GM12878 (cell line): ENCODE measurements around the gene C20orf144. TPM values are rescaled to one million over a fixed set of nuclear protein-coding genes. Genes with fewer than 3 reads are reported as not detected.

ENCODE experiments used
- ATAC-seq: fragments of 200-7000 bp; cut with Tn5 transposase; 3 replicates; pipeline ENCODE4 v1.9.1; 2020; ENCODE audit warnings: mild to moderate bottlenecking, moderate library complexity
- BruUV-seq: library from RNA; stranded (reverse); fragments of 400-500 nt; replicated peaks from 2 replicates; lab custom pipeline; 2021; lab: Mats Ljungman, UMichigan
- CTCF ChIA-PET: fragments of 300-600 bp; sonication (Branson Sonifier 250); formaldehyde crosslinking; extraction: SDS; loops from one replicate; lab custom pipeline; 2021; ENCODE audit warnings: inconsistent platforms; lab: Yijun Ruan, JAX
- POLR2A ChIA-PET: fragments of 350-600 bp; formaldehyde crosslinking; extraction: SDS; loops from one replicate; lab custom pipeline; 2021; ENCODE audit warnings: inconsistent platforms; lab: Charles Lee
- RAD21 ChIA-PET: fragments of 300-600 bp; sonication (Branson Sonifier 250); formaldehyde crosslinking; loops from one replicate; lab custom pipeline; 2023; ENCODE audit warnings: antibody characterized with exemption; ENCODE audit not compliant: unreplicated experiment; lab: Charles Lee
- SMC1A ChIA-PET: fragments of 300-600 bp; sonication (Branson Sonifier 250); formaldehyde crosslinking; loops from one replicate; lab custom pipeline; 2023; ENCODE audit not compliant: unreplicated experiment, uncharacterized antibody; lab: Charles Lee
- DNase-seq: peaks from one replicate; pipeline ENCODE4 v3.0.0-alpha.2; 2011; ENCODE audit warnings: low read depth, low spot score
- FAIRE-seq: peaks from 3 replicates; lab custom pipeline; 2011; peaks lifted over from hg19 to GRCh38; lab: Jason Lieb, UNC
- H2AFZ ChIP-seq: 2 replicates; pipeline ENCODE4 v1.6.0; 2011; ENCODE audit warnings: low read depth, low read length, control low read depth; ENCODE audit not compliant: control insufficient read depth
- H3K27ac ChIP-seq: 2 replicates; pipeline ENCODE4 v1.5.1; 2011; ENCODE audit warnings: control low read depth; ENCODE audit not compliant: control insufficient read depth, insufficient read depth
- H3K27me3 ChIP-seq, 2 experiments: replicated peaks in 1 of 2; 2 replicates each; pipeline versions ENCODE4 v1.6.0 to v1.6.1; 2011; ENCODE audit warnings: low read length in 1 of 2; ENCODE audit not compliant: control insufficient read depth in 2 of 2, insufficient read depth in 2 of 2
- H3K36me3 ChIP-seq, 2 experiments: 2 replicates each; pipeline ENCODE4 v1.5.1; 2011; ENCODE audit warnings: low read length in 1 of 2; ENCODE audit not compliant: control insufficient read depth in 2 of 2, insufficient read depth in 2 of 2
- H3K4me1 ChIP-seq: 2 replicates; pipeline ENCODE4 v1.6.1; 2011; ENCODE audit warnings: mild to moderate bottlenecking, low read length, moderate library complexity, mixed read lengths; ENCODE audit not compliant: control insufficient read depth, insufficient read depth
- H3K4me2 ChIP-seq: 2 replicates; pipeline ENCODE4 v1.6.0; 2011; ENCODE audit warnings: control low read depth; ENCODE audit not compliant: control insufficient read depth, insufficient read depth
- H3K4me3 ChIP-seq: fragments of 200-600 bp; sonication (generic); 2 replicates; pipeline ENCODE4 v1.5.1; 2016
- H3K79me2 ChIP-seq: 2 replicates; pipeline ENCODE4 v1.6.0; 2011; ENCODE audit warnings: low read length; ENCODE audit not compliant: control insufficient read depth, insufficient read depth
- H3K9ac ChIP-seq: 2 replicates; pipeline ENCODE4 v1.8.0; 2011; ENCODE audit warnings: low read length, control low read depth, mixed read lengths; ENCODE audit not compliant: control insufficient read depth, insufficient read depth
- H3K9me3 ChIP-seq: replicated peaks from 3 replicates; pipeline ENCODE4 v1.5.1; 2011; ENCODE audit warnings: mild to moderate bottlenecking, low read length; ENCODE audit not compliant: control insufficient read depth, insufficient read depth
- H4K20me1 ChIP-seq: 2 replicates; pipeline ENCODE4 v1.6.0; 2011; ENCODE audit not compliant: control insufficient read depth, insufficient read depth
- ASH2L ChIP-seq: fragments of 300-600, 200-600 bp; sonication (generic); IDR thresholded peaks from 2 replicates; pipeline ENCODE4 v1.6.1; 2017; ENCODE audit warnings: low read depth, mild to moderate bottlenecking, borderline replicate concordance
- BCL11A ChIP-seq: IDR thresholded peaks from 2 replicates; pipeline ENCODE4 v1.6.1; 2011; ENCODE audit warnings: low read depth, low read length
- BHLHE40 ChIP-seq, 2 experiments: fragments of 450-650 bp in 1 of 2; IDR thresholded peaks; 2 replicates each; pipeline ENCODE4 v1.6.1; 2011 to 2017; ENCODE audit warnings: low read depth in 2 of 2, borderline replicate concordance in 1 of 2, improper control_type of control experiment in 1 of 2, low read length in 1 of 2, mild to moderate bottlenecking in 1 of 2
- CBX5 ChIP-seq: sonication (generic); IDR thresholded peaks from 2 replicates; pipeline ENCODE4 v1.6.1; 2016; ENCODE audit warnings: low read depth, moderate library complexity, mild to moderate bottlenecking, inconsistent platforms
- CHD2 ChIP-seq: IDR thresholded peaks from 2 replicates; pipeline ENCODE4 v1.6.1; 2011; ENCODE audit warnings: low read depth, low read length, improper control_type of control experiment, borderline replicate concordance
- CREM ChIP-seq: IDR thresholded peaks from 2 replicates; pipeline ENCODE4 v1.6.1; 2014; ENCODE audit warnings: antibody characterized with exemption, low read depth
- E2F8 ChIP-seq: fragments of 450-650 bp; IDR thresholded peaks from 2 replicates; pipeline ENCODE4 v1.6.1; 2018; ENCODE audit warnings: mild to moderate bottlenecking, low read depth, moderate library complexity; ENCODE audit not compliant: partially characterized antibody
- JUND ChIP-seq: IDR thresholded peaks from 2 replicates; pipeline ENCODE4 v1.6.1; 2012; ENCODE audit warnings: low read depth, mild to moderate bottlenecking, low read length, improper control_type of control experiment, moderate library complexity
- MXI1 ChIP-seq: fragments of 150-350 bp; IDR thresholded peaks from 2 replicates; pipeline ENCODE4 v1.6.1; 2011; ENCODE audit warnings: low read depth, mild to moderate bottlenecking, inconsistent platforms, low read length, improper control_type of control experiment
- RAD21 ChIP-seq: IDR thresholded peaks from 2 replicates; pipeline ENCODE4 v1.6.1; 2011; ENCODE audit warnings: mild to moderate bottlenecking, low read depth, low read length, moderate library complexity; ENCODE audit not compliant: insufficient read depth
- RAD51 ChIP-seq: fragments of 450-650 bp; IDR thresholded peaks from 2 replicates; pipeline ENCODE4 v1.6.1; 2016; ENCODE audit warnings: moderate library complexity, mild to moderate bottlenecking, inconsistent platforms
- SRF ChIP-seq, 2 experiments: IDR thresholded peaks; 2 replicates each; pipeline ENCODE4 v1.6.1; 2011; ENCODE audit warnings: low read depth in 2 of 2, low read length in 2 of 2, mild to moderate bottlenecking in 1 of 2, moderate library complexity in 1 of 2
- SUPT20H ChIP-seq: IDR thresholded peaks from 2 replicates; pipeline ENCODE4 v1.6.1; 2011; ENCODE audit warnings: low read depth, mild to moderate bottlenecking, low read length, moderate library complexity, borderline replicate concordance; ENCODE audit not compliant: control insufficient read depth
- TARDBP ChIP-seq: IDR thresholded peaks from 2 replicates; pipeline ENCODE4 v1.6.1; 2016; ENCODE audit warnings: borderline replicate concordance
- TCF12 ChIP-seq: IDR thresholded peaks from 2 replicates; pipeline ENCODE4 v1.6.1; 2011; ENCODE audit warnings: low read depth, mild to moderate bottlenecking, low read length
- ZBTB4 ChIP-seq: fragments of 450-650 bp; formaldehyde crosslinking; IDR thresholded peaks from 2 replicates; pipeline ENCODE4 v1.4.0; 2022; ENCODE audit warnings: mild to moderate bottlenecking, moderate library complexity
- WGBS: methylation state at CpG from one replicate; pipeline ENCODE4 v1.1.6; 2016; ENCODE audit warnings: low lambda C conversion rate; ENCODE audit not compliant: insufficient replicate concordance, insufficient coverage; ENCODE audit errors: missing lambda C conversion rate; 5-methylcytosine and 5-hydroxymethylcytosine counted together
- in situ Hi-C: fragments of 300-500 bp; cut with MboI; formaldehyde crosslinking; loops from 9 replicates; pipeline ENCODE4 v1.14.3; 2018; ENCODE audit warnings: mixed read lengths
- intact Hi-C: fragments of 100-400 bp; cut with micrococcal nuclease; formaldehyde crosslinking; loops from one replicate; pipeline ENCODE4 v1.14.2; 2022; ENCODE audit not compliant: unreplicated experiment
- polyA plus RNA-seq, 11 experiments: library from polyadenylated mRNA; depleted of rRNA in 4 of 11; unstranded in 6 of 11; stranded (reverse) in 5 of 11; fragments of >200 nt; fragmentation: Nextera tagmentation in 4 of 11; fragmentation: Illumina TruSeq in 1 of 11; extraction: Ambion mirVana in 4 of 11; extraction: Trizol in 1 of 11; gene quantifications; 1 replicate in 1 of 11; 2 replicates in 10 of 11; pipeline versions ENCODE4 v1.2.1 to v1.2.3, GENCODE V29; 2011 to 2016; ENCODE audit warnings: inconsistent platforms in 2 of 11, missing spikeins in 2 of 11, low read depth in 1 of 11
- total RNA-seq, 4 experiments: library from RNA; depleted of rRNA in 3 of 4; stranded (reverse); fragments of >200 nt in 3 of 4; fragmentation: Illumina TruSeq in 1 of 4; extraction: Trizol in 1 of 4; gene quantifications; 2 replicates each; pipeline versions ENCODE4 v1.2.1 to v1.2.3, GENCODE V29; 2013 to 2021

Gene C20orf144
- total and polyA plus RNA-seq, 10 of the 15 experiments (the other 5 are each of a cell fraction or from before 2014, with no cell fraction given) = 0.04 to 0.62 (median 0.23) TPM; not detected in 2

GRCh38 chr20:33704197-33704924 is 42.2 kb downstream of the C20orf144 start:
- ATAC-seq = no peak
- ChIA-PET CTCF (no interaction called here), SMC1A (no interaction called here)
- TF ChIP-seq SRF (IDR thresholded peaks at IDR 0.05; ENCODE audit: low read depth in 2 of 2, low read length in 2 of 2) (no peak), RAD51 (no peak), SUPT20H (no peak), CBX5 (no peak), BCL11A (no peak), JUND (no peak), E2F8 (no peak), TARDBP (no peak), RAD21 (no peak), CHD2 (no peak), TCF12 (no peak), ZBTB4 (CRISPR knock-in tag) (no peak), CREM (no peak), BHLHE40 (IDR thresholded peaks at IDR 0.05; ENCODE audit: borderline replicate concordance in 1 of 2, low read depth in 2 of 2, low read length in 1 of 2) (no peak), ASH2L (no peak), MXI1 (no peak)

More at GRCh38 chr20:33704197-33704924, 42.2 kb downstream of the C20orf144 start:
- 93% methylated on average over 11 of the region's 11 CpGs for WGBS
- H3K9me3 ChIP-seq = no peaks in the 10 kb centered on the region
- no peak overlapping the region for H3K9ac ChIP-seq
- H3K4me1 ChIP-seq = no peaks in the 10 kb centered on the region
- no peak overlapping the region for H3K4me3 ChIP-seq
- no peak overlapping the region for H2AFZ ChIP-seq
- no peaks in the 10 kb centered on the region for H3K27me3 ChIP-seq
- no peak overlapping the region for H3K4me2 ChIP-seq
- H3K36me3 ChIP-seq = no peaks in the 10 kb centered on the region
- no peaks in the 10 kb centered on the region for H4K20me1 ChIP-seq
- no peak for FAIRE-seq
- intact Hi-C loops = no loop called here
- no peak overlapping the region for H3K27ac ChIP-seq
- no peak for DNase-seq
- ChIA-PET POLR2A (no interaction called here), RAD21 (no interaction called here)
- no peaks in the 10 kb centered on the region for H3K79me2 ChIP-seq
- BruUV-seq = no TSS peak
- in situ Hi-C loops = no loop called here
